Measurements from ENCODE around the gene COMT. TPM values are rescaled to one million over a fixed set of nuclear protein-coding genes. Genes with fewer than 3 reads are reported as not detected.
A peak's percentile ranks its signal among the peaks of the same experiment; 100 is the strongest.

COMT gene
- total RNA-seq (2021; ENCODE audit: unreplicated experiment), result 108 TPM
- 251 TPM for polyA plus RNA-seq (2012; ENCODE audit: insufficient read length)
- percentile 67 among the genes with signal in this experiment for Bru-seq, nascent RNA
- percentile 79 among the genes with signal in this experiment for BruChase-seq, experiment 1, labeled RNA remaining after a 2-hour chase
- BruChase-seq, experiment 2, labeled RNA remaining after a 6-hour chase, result percentile 78 among the genes with signal in this experiment
- long read RNA-seq, transcript COMT-204 (6 exons, 1,548 nt), result minor isoform, 9 of 122 reads
- long read RNA-seq, transcript COMT-202 (6 exons, 2,437 nt), result major isoform, 64 of 122 reads
- long read RNA-seq, partial matches to known transcripts, result 9 of 122 reads
- long read RNA-seq, other reads (novel, unspliced or antisense), result 36 of 122 reads

DNA sequence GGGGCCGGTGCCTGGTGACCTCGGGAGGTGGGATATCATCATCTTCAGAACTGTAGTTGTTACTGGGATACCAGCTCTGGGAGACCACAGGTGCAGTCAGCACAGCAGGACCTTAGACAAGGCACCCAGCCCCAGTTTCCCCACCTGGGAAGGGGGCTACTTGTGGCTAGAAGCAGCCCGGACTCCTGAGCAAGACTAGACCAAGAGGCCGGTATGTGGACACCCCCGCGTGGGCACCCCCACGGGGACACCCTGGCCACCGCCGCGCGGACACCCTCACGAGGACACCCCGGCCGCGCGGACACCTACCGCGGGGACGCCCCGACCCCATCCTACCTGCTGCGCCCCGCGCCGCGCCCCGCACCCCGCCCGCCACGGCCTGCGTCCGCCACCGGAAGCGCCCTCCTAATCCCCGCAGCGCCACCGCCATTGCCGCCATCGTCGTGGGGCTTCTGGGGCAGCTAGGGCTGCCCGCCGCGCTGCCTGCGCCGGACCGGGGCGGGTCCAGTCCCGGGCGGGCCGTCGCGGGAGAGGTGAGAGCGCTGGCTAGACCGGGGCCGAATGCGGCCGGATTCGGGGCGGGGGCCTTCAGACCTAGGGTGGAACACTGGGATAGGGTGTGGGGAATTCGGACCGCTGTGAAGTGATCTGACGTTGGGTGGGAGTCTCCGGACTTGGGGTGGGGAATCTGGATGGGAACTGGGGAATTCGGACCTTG is at the start of gene COMT, which contains the start of gene TXNRD2:
COMT (plus strand) TSS at position 408 of the 718 bp plus-strand sequence. CDS start 20,755 bp downstream, outside the sequence.
TXNRD2 (minus strand) TSS at position 454 of the 718 bp plus-strand sequence; CDS start at position 439, 15 bp downstream.
- no peaks in the 10 kb centered on the region for H3K9me3 ChIP-seq (ENCODE audit: control insufficient read depth, insufficient read depth, low read depth, low read length)
- H3K27ac ChIP-seq (ENCODE audit: low read length), result peak within 1 kb of the TSS; percentile 96

DNA sequence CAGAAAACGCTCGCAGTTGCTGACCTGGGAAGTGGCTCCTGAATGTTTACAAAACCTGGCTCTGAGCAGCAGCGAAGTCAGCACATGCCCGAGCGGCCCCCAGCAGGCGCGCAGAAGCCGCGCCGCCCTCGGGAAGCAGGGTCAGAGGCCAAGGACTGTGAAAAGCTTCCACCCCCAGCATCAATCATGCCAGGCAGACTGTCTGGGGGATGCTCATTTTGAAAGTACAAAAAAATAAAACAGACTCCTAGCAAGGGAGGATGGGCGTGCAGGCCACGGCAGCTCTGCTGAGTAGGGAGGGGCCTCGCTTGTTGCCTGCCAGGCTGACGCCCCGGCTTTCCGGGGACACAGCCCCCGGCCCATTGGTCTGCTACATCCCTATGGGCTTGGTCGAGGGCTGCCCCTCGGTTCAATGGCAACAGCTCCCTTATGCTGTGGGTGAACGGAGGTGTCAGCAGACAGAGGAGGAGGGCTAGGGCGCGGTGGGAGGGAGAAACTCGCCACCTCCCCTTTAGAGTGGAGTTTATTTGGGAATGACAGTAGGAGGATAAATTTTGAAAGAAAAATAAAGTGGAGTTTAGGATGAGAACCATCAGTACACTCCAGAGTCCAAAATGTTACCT is 49.2 kb upstream of the COMT start:
- ChIA-PET CTCF (interaction anchor here (1.1 kb wide), 1 partner anchor 162 kb away, joined by 4 read pairs; no protein-coding TSS in a partner anchor), POLR2A (no interaction called here)
- Histone ChIP-seq H3K27ac (ENCODE audit: low read length) (peak overlapping the region; percentile 84), H3K4me1 (ENCODE audit: control insufficient read depth, insufficient read depth, low read length) (peaks cover 33% of the 10 kb centered on the region), H3K4me3 (ENCODE audit: low read depth in 2 of 2, low read length in 2 of 2) (no peak overlapping the region), H3K36me3 (ENCODE audit: control insufficient read depth, insufficient read depth, low read length) (no peaks in the 10 kb centered on the region), H3K27me3 (ENCODE audit: control insufficient read depth, insufficient read depth, low read length) (no peaks in the 10 kb centered on the region), H3K9me3 (ENCODE audit: control insufficient read depth, insufficient read depth, low read depth, low read length) (no peaks in the 10 kb centered on the region)
- BruUV-seq (replicated peaks), result no TSS peak
- TF ChIP-seq POLR2AphosphoS5 (IDR thresholded peaks at IDR 0.05; ENCODE audit: low read depth, low read length) (no peak), TCF7L2 (IDR thresholded peaks at IDR 0.05; ENCODE audit: low read depth, low read length) (no peak), SIN3A (IDR thresholded peaks at IDR 0.05; ENCODE audit: borderline replicate concordance, insufficient read depth, low read depth, low read length) (no peak)
- TF ChIP-seq, protein P1, sequence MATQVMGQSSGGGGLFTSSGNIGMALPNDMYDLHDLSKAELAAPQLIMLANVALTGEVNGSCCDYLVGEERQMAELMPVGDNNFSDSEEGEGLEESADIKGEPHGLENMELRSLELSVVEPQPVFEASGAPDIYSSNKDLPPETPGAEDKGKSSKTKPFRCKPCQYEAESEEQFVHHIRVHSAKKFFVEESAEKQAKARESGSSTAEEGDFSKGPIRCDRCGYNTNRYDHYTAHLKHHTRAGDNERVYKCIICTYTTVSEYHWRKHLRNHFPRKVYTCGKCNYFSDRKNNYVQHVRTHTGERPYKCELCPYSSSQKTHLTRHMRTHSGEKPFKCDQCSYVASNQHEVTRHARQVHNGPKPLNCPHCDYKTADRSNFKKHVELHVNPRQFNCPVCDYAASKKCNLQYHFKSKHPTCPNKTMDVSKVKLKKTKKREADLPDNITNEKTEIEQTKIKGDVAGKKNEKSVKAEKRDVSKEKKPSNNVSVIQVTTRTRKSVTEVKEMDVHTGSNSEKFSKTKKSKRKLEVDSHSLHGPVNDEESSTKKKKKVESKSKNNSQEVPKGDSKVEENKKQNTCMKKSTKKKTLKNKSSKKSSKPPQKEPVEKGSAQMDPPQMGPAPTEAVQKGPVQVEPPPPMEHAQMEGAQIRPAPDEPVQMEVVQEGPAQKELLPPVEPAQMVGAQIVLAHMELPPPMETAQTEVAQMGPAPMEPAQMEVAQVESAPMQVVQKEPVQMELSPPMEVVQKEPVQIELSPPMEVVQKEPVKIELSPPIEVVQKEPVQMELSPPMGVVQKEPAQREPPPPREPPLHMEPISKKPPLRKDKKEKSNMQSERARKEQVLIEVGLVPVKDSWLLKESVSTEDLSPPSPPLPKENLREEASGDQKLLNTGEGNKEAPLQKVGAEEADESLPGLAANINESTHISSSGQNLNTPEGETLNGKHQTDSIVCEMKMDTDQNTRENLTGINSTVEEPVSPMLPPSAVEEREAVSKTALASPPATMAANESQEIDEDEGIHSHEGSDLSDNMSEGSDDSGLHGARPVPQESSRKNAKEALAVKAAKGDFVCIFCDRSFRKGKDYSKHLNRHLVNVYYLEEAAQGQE (IDR thresholded peaks at IDR 0.05; ENCODE audit: insufficient read depth in 1 of 2, low read depth in 2 of 2, low read length in 1 of 2), result no peak
- intact Hi-C loops (cut with micrococcal nuclease; ENCODE audit: unreplicated experiment) (no loop called here), in situ Hi-C loops (cut with HindIII; ENCODE audit: low pct_unique_long_range_greater_than_20kb, low sequenced_read_pairs) (no loop called here)
- DNase-seq (ENCODE audit: low read depth, low spot score), result no peak
- peak; percentile 56 for ATAC-seq

More for the DNA sequence above, at the start of gene COMT, which contains the start of gene TXNRD2:
- Histone ChIP-seq H3K4me3 (ENCODE audit: low read depth in 2 of 2, low read length in 2 of 2) (peak within 1 kb of the TSS; percentile 68), H3K27me3 (ENCODE audit: control insufficient read depth, insufficient read depth, low read length) (no peaks in the 10 kb centered on the region), H3K4me1 (ENCODE audit: control insufficient read depth, insufficient read depth, low read length) (peaks cover 19% of the 10 kb centered on the region), H3K36me3 (ENCODE audit: control insufficient read depth, insufficient read depth, low read length) (peaks cover 5% of the 10 kb centered on the region; the same call in 1 of the 2 replicates)
- intact Hi-C loops (cut with micrococcal nuclease; ENCODE audit: unreplicated experiment), result no loop called here
- in situ Hi-C loops (cut with HindIII; ENCODE audit: low pct_unique_long_range_greater_than_20kb, low sequenced_read_pairs), result no loop called here
- ChIA-PET POLR2A (no interaction called here), CTCF (no interaction called here)
- ATAC-seq, result peak; percentile 87
- BruUV-seq (replicated peaks), result no TSS peak
- DNase-seq (ENCODE audit: low read depth, low spot score), result no peak
- TF ChIP-seq CTCF (IDR thresholded peaks at IDR 0.05) (no peak), POLR2AphosphoS5 (IDR thresholded peaks at IDR 0.05; ENCODE audit: low read depth, low read length) (no peak), TCF7L2 (IDR thresholded peaks at IDR 0.05; ENCODE audit: low read depth, low read length) (no peak), SIN3A (IDR thresholded peaks at IDR 0.05; ENCODE audit: borderline replicate concordance, insufficient read depth, low read depth, low read length) (no peak)
- TF ChIP-seq, protein P1 (IDR thresholded peaks at IDR 0.05; ENCODE audit: insufficient read depth in 1 of 2, low read depth in 2 of 2, low read length in 1 of 2), result no peak

All from Panc1 (cell line).